AG04449 (cell line): ENCODE measurements around the gene AHNAK.
A peak's percentile ranks its signal among the peaks of the same experiment; 100 is the strongest.
"Not testable (repeated sequence)": the region's sequence is repeated elsewhere in the genome, so short reads cannot be mapped to it uniquely, and the experiment has no call there.

ENCODE experiments used
- CTCF ChIA-PET: fragments of 350-600 bp; formaldehyde crosslinking; extraction: SDS; loops from one replicate; lab custom pipeline; 2021; ENCODE audit warnings: antibody characterized with exemption; lab: Yijun Ruan, JAX
- POLR2A ChIA-PET: fragments of 400-600, 350-600 bp; formaldehyde crosslinking; extraction: SDS; loops from one replicate; lab custom pipeline; 2020; ENCODE audit warnings: antibody characterized with exemption, inconsistent platforms; lab: Yijun Ruan, JAX
- DNase-seq: peaks from one replicate; pipeline ENCODE4 v3.0.0-alpha.2; 2010; ENCODE audit warnings: low read depth, low spot score
- H3K4me3 ChIP-seq: 2 replicates; pipeline ENCODE4 v1.5.1; 2011; ENCODE audit warnings: low read depth, mild to moderate bottlenecking, control low read depth, low read length
- TF ChIP-seq, protein P1 (sequence below): IDR thresholded peaks from one replicate; pipeline ENCODE4 v1.5.1; 2011; ENCODE audit warnings: mild to moderate bottlenecking, moderate library complexity, low read length, control low read depth, inconsistent platforms; ENCODE audit not compliant: insufficient read depth; ENCODE audit errors: missing control alignments

Gene AHNAK

GRCh38 chr11:62569611-62570010 is 23.0 kb upstream of the AHNAK start:
- TF ChIP-seq, protein P1, sequence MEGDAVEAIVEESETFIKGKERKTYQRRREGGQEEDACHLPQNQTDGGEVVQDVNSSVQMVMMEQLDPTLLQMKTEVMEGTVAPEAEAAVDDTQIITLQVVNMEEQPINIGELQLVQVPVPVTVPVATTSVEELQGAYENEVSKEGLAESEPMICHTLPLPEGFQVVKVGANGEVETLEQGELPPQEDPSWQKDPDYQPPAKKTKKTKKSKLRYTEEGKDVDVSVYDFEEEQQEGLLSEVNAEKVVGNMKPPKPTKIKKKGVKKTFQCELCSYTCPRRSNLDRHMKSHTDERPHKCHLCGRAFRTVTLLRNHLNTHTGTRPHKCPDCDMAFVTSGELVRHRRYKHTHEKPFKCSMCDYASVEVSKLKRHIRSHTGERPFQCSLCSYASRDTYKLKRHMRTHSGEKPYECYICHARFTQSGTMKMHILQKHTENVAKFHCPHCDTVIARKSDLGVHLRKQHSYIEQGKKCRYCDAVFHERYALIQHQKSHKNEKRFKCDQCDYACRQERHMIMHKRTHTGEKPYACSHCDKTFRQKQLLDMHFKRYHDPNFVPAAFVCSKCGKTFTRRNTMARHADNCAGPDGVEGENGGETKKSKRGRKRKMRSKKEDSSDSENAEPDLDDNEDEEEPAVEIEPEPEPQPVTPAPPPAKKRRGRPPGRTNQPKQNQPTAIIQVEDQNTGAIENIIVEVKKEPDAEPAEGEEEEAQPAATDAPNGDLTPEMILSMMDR, result no peak
- CTCF ChIA-PET, result interaction anchor here (0.7 to 4.7 kb wide), 7 partner anchors 11 to 174 kb away, joined by 3 to 61 read pairs (median 4); partner anchors contain the start of gene TUT1
- DNase-seq, result no peak
- H3K4me3 ChIP-seq, result no peak overlapping the region
- POLR2A ChIA-PET, result interaction anchor here (0.7 to 2.1 kb wide), 2 partner anchors 9 to 16 kb away, joined by 5 to 7 read pairs; no protein-coding TSS in a partner anchor

GRCh38 chr11:62567018-62567633 is 20.5 kb upstream of the AHNAK start:
- no peak for DNase-seq
- TF ChIP-seq, protein P1, result no peak
- POLR2A ChIA-PET, result no interaction called here
- CTCF ChIA-PET, result interaction anchor here (1.2 to 19.1 kb wide), 4 partner anchors 10 to 176 kb away, joined by 4 to 337 read pairs (median 17); partner anchors contain the start of gene SCGB1A1
- no peak overlapping the region for H3K4me3 ChIP-seq

- POLR2A ChIA-PET, result interaction anchor here (1.3 kb wide), 1 partner anchor 26 kb away, joined by 3 read pairs; the partner anchor contains the start of gene TUT1
- CTCF ChIA-PET, result interaction anchor here (1.0 to 19.1 kb wide), 6 partner anchors 8 to 175 kb away, joined by 3 to 337 read pairs (median 6); partner anchors contain the start of gene SCGB1A1
- TF ChIP-seq, protein P1, result no peak
- no peak overlapping the region for H3K4me3 ChIP-seq
- DNase-seq, result no peak
These were observed 19.6 kb upstream of the AHNAK start for GRCh38 chr11:62566247-62566646.

DNA sequence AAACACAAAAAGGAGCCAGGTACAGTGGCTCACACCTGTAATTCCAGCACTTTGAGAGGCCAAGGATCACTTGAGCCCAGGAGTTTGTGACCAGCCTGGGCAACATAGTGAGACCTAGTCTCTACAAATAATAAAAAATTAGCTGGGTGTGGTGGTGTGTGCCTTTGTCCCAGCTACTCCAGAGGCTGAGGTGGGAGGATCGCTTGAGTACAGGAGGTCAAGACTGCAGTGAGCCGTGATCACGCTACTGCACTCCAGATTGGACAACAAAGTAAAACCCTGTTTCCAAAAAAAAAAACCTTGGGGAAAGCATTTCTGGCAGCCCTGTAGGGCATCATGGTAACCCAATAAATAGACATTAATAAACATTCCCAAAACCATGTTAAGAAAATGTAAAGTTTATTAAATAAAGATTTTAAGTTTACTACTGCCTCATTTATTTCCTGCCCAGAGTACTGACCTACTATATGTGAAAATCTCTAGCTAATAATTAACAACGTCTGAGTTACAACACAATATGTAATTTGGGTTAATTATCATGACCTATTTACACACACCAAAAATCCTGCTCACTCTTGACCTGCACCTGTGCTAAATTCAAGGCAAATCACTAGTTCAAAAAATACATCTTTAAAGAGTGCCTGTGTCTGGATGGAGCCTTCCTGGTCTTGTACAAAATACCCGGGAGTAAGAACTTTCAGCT is 18.6 kb upstream of the AHNAK start:
- DNase-seq, result no peak
- CTCF ChIA-PET, result interaction anchor here (1.0 to 19.1 kb wide), 6 partner anchors 9 to 174 kb away, joined by 3 to 337 read pairs (median 6); partner anchors contain the start of gene SCGB1A1
- TF ChIP-seq, protein P1, result no peak
- POLR2A ChIA-PET, result interaction anchor here (0.7 to 3.2 kb wide), 5 partner anchors 8 to 167 kb away, joined by 3 to 10 read pairs (median 7); partner anchors contain the start of genes EEF1G and TUT1
- no peak overlapping the region for H3K4me3 ChIP-seq

DNA sequence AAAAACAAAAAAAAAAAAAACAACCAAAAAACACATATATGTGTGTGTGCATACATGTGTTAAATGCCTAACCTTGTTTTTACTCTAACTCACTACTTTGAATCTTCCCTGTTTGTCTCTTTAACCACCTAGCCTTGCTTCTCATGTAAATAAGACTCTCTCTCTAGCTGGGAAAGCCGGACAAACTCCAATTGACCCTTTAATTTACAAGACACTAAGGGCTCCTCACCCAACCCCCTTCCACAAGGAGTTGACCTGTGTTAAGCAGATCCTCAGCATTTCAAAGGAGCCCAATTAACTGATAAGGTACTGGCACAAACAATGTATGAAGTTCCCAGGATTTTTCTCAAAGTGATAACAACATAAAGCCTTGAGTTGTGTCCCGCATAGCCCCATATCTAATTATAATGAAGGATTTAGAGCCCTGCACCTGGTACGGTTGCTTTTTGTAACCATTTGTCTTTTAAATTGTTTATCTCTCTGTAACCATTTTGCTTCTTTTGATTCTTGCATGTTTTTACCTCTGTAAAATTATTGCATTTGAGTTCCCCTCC is 15.1 kb upstream of the AHNAK start:
- not testable (repeated sequence) for DNase-seq, H3K4me3 ChIP-seq
- ChIA-PET CTCF (interaction anchor here (0.9 to 19.1 kb wide), 11 partner anchors 9 to 168 kb away, joined by 3 to 337 read pairs (median 7); partner anchors contain the start of genes AHNAK, EEF1G and SCGB1A1), POLR2A (interaction anchor here (1.7 to 1.9 kb wide), 3 partner anchors 12 to 161 kb away, joined by 5 to 9 read pairs (median 6); partner anchors contain the start of genes C11orf98, CSKMT and EEF1G)

GRCh38 chr11:62560566-62561103 is 14.0 kb upstream of the AHNAK start:
- CTCF ChIA-PET, result interaction anchor here (0.6 to 19.1 kb wide), 35 partner anchors 9 to 321 kb away, joined by 3 to 337 read pairs (median 4); partner anchors contain the start of genes AHNAK, C11orf98, CSKMT and EEF1G
- POLR2A ChIA-PET, result interaction anchor here (0.5 to 5.0 kb wide), 19 partner anchors 9 to 410 kb away, joined by 3 to 55 read pairs (median 5); partner anchors contain the start of genes AHNAK, C11orf98, CSKMT and EEF1G
- DNase-seq, result peak; percentile 92
- TF ChIP-seq, protein P1, result peak; percentile 88
- H3K4me3 ChIP-seq, result no peak overlapping the region

DNA sequence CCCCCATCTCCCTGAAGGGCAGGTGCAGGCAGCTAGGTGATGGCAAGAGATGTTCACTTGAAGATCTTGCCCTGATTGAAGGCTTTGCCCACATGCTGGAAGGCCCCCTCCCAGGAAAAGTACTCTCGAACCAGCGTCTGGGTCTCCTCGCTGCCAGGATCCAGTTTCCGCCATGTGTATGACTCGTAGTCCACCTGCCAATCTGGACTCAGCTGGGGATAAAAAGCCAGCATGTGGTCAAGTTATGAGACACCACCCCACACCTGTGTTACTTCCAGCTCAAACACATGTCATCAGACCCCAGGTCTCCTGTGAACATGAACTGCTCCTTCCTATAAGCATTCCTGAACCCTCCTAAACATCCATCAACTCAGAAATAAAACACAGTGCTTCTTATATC is 13.0 kb upstream of the AHNAK start:
- not testable (repeated sequence) for H3K4me3 ChIP-seq, DNase-seq
- ChIA-PET POLR2A (interaction anchor here (1.0 to 5.0 kb wide), 5 partner anchors 14 to 164 kb away, joined by 3 to 55 read pairs (median 9); partner anchors contain the start of gene EEF1G), CTCF (interaction anchor here (0.5 to 19.1 kb wide), 15 partner anchors 8 to 322 kb away, joined by 3 to 337 read pairs (median 7); partner anchors contain the start of genes AHNAK, C11orf98, CSKMT and LBHD1)
